Measurements from ENCODE around the gene HMCN2.
"Not testable (repeated sequence)": the region's sequence is repeated elsewhere in the genome, so short reads cannot be mapped to it uniquely, and the experiment has no call there.

HMCN2 gene

GRCh38 chr9:130254747-130255630, 10.6 kb upstream of the HMCN2 start:
- no peaks in the 10 kb centered on the region for H3K4me1 ChIP-seq (ENCODE audit: control insufficient read depth, insufficient read depth, low read length, unreplicated experiment)
- no peak overlapping the region for H3K4me3 ChIP-seq (ENCODE audit: low read depth, low read length)
- H3K79me2 ChIP-seq (ENCODE audit: control insufficient read depth, insufficient read depth, low read length, unreplicated experiment): no peaks in the 10 kb centered on the region
- peaks cover 37% of the 10 kb centered on the region for H3K27me3 ChIP-seq (ENCODE audit: insufficient read depth, low read length)
- H3K27ac ChIP-seq (ENCODE audit: low read depth, low read length): no peak overlapping the region
- H2AFZ ChIP-seq (ENCODE audit: low read length, unreplicated experiment): no peak overlapping the region
- no peaks in the 10 kb centered on the region for H3K36me3 ChIP-seq (ENCODE audit: insufficient read depth, low read length)

- Histone ChIP-seq H3K36me3 (ENCODE audit: insufficient read depth, low read length) (no peaks in the 10 kb centered on the region), H3K27me3 (ENCODE audit: insufficient read depth, low read length) (peaks cover 37% of the 10 kb centered on the region)
Measured at GRCh38 chr9:130255631-130256134, 9.9 kb upstream of the HMCN2 start.

GRCh38 chr9:130256644-130257043, 8.9 kb upstream of the HMCN2 start:
- Histone ChIP-seq H2AFZ (ENCODE audit: low read length, unreplicated experiment) (no peak overlapping the region), H3K27ac (ENCODE audit: low read depth, low read length) (no peak overlapping the region), H3K4me3 (ENCODE audit: low read depth, low read length) (no peak overlapping the region), H3K79me2 (ENCODE audit: control insufficient read depth, insufficient read depth, low read length, unreplicated experiment) (no peaks in the 10 kb centered on the region), H3K36me3 (ENCODE audit: insufficient read depth, low read length) (no peaks in the 10 kb centered on the region), H3K27me3 (ENCODE audit: insufficient read depth, low read length) (peaks cover 40% of the 10 kb centered on the region), H3K4me1 (ENCODE audit: control insufficient read depth, insufficient read depth, low read length, unreplicated experiment) (no peaks in the 10 kb centered on the region)

More at GRCh38 chr9:130255631-130256134, 9.9 kb upstream of the HMCN2 start:
- Histone ChIP-seq H2AFZ (ENCODE audit: low read length, unreplicated experiment) (no peak overlapping the region), H3K27ac (ENCODE audit: low read depth, low read length) (no peak overlapping the region), H3K79me2 (ENCODE audit: control insufficient read depth, insufficient read depth, low read length, unreplicated experiment) (no peaks in the 10 kb centered on the region), H3K4me1 (ENCODE audit: control insufficient read depth, insufficient read depth, low read length, unreplicated experiment) (no peaks in the 10 kb centered on the region), H3K4me3 (ENCODE audit: low read depth, low read length) (no peak overlapping the region)

- H2AFZ ChIP-seq (ENCODE audit: low read length, unreplicated experiment); H3K4me3 ChIP-seq (ENCODE audit: low read depth, low read length); H3K27ac ChIP-seq (ENCODE audit: low read depth, low read length); H3K36me3 ChIP-seq (ENCODE audit: insufficient read depth, low read length); H3K4me1 ChIP-seq (ENCODE audit: control insufficient read depth, insufficient read depth, low read length, unreplicated experiment); H3K79me2 ChIP-seq (ENCODE audit: control insufficient read depth, insufficient read depth, low read length, unreplicated experiment): not testable (repeated sequence)
- peaks cover 53% of the 10 kb centered on the region for H3K27me3 ChIP-seq (ENCODE audit: insufficient read depth, low read length)
Measured at GRCh38 chr9:130258137-130258536, 7.4 kb upstream of the HMCN2 start.

GRCh38 chr9:130259044-130259443, 6.5 kb upstream of the HMCN2 start:
- H3K36me3 ChIP-seq (ENCODE audit: insufficient read depth, low read length): no peaks in the 10 kb centered on the region
- no peak overlapping the region for H3K4me3 ChIP-seq (ENCODE audit: low read depth, low read length)
- H3K27me3 ChIP-seq (ENCODE audit: insufficient read depth, low read length): peaks cover 61% of the 10 kb centered on the region
- no peak overlapping the region for H3K27ac ChIP-seq (ENCODE audit: low read depth, low read length)
- no peaks in the 10 kb centered on the region for H3K4me1 ChIP-seq (ENCODE audit: control insufficient read depth, insufficient read depth, low read length, unreplicated experiment)
- H2AFZ ChIP-seq (ENCODE audit: low read length, unreplicated experiment): no peak overlapping the region
- no peaks in the 10 kb centered on the region for H3K79me2 ChIP-seq (ENCODE audit: control insufficient read depth, insufficient read depth, low read length, unreplicated experiment)

GRCh38 chr9:130260816-130261765, 4.5 kb upstream of the HMCN2 start:
- H3K36me3 ChIP-seq (ENCODE audit: insufficient read depth, low read length): no peaks in the 10 kb centered on the region
- no peaks in the 10 kb centered on the region for H3K79me2 ChIP-seq (ENCODE audit: control insufficient read depth, insufficient read depth, low read length, unreplicated experiment)
- H3K4me1 ChIP-seq (ENCODE audit: control insufficient read depth, insufficient read depth, low read length, unreplicated experiment): no peaks in the 10 kb centered on the region
- no peak overlapping the region for H3K27ac ChIP-seq (ENCODE audit: low read depth, low read length)
- H3K27me3 ChIP-seq (ENCODE audit: insufficient read depth, low read length): peaks cover 82% of the 10 kb centered on the region
- no peak overlapping the region for H3K4me3 ChIP-seq (ENCODE audit: low read depth, low read length)
- no peak overlapping the region for H2AFZ ChIP-seq (ENCODE audit: low read length, unreplicated experiment)

- H3K79me2 ChIP-seq (ENCODE audit: control insufficient read depth, insufficient read depth, low read length, unreplicated experiment): no peaks in the 10 kb centered on the region
- no peak overlapping the region for H2AFZ ChIP-seq (ENCODE audit: low read length, unreplicated experiment)
- H3K27me3 ChIP-seq (ENCODE audit: insufficient read depth, low read length): peaks cover 87% of the 10 kb centered on the region
- H3K36me3 ChIP-seq (ENCODE audit: insufficient read depth, low read length): no peaks in the 10 kb centered on the region
- no peak overlapping the region for H3K27ac ChIP-seq (ENCODE audit: low read depth, low read length)
- H3K4me3 ChIP-seq (ENCODE audit: low read depth, low read length): no peak overlapping the region
- no peaks in the 10 kb centered on the region for H3K4me1 ChIP-seq (ENCODE audit: control insufficient read depth, insufficient read depth, low read length, unreplicated experiment)
Measured at GRCh38 chr9:130262061-130262745, 3.4 kb upstream of the HMCN2 start.

GRCh38 chr9:130262771-130263170, 2.8 kb upstream of the HMCN2 start:
- no peak overlapping the region for H3K4me3 ChIP-seq (ENCODE audit: low read depth, low read length)
- peaks cover 89% of the 10 kb centered on the region for H3K27me3 ChIP-seq (ENCODE audit: insufficient read depth, low read length)
- H3K4me1 ChIP-seq (ENCODE audit: control insufficient read depth, insufficient read depth, low read length, unreplicated experiment): no peaks in the 10 kb centered on the region
- H3K79me2 ChIP-seq (ENCODE audit: control insufficient read depth, insufficient read depth, low read length, unreplicated experiment): no peaks in the 10 kb centered on the region
- H2AFZ ChIP-seq (ENCODE audit: low read length, unreplicated experiment): no peak overlapping the region
- H3K27ac ChIP-seq (ENCODE audit: low read depth, low read length): no peak overlapping the region
- no peaks in the 10 kb centered on the region for H3K36me3 ChIP-seq (ENCODE audit: insufficient read depth, low read length)

GRCh38 chr9:130263601-130264413, 1.8 kb upstream of the HMCN2 start:
- Histone ChIP-seq H3K4me3 (ENCODE audit: low read depth, low read length) (no peak overlapping the region), H3K27me3 (ENCODE audit: insufficient read depth, low read length) (peaks cover 96% of the 10 kb centered on the region), H2AFZ (ENCODE audit: low read length, unreplicated experiment) (no peak overlapping the region), H3K4me1 (ENCODE audit: control insufficient read depth, insufficient read depth, low read length, unreplicated experiment) (no peaks in the 10 kb centered on the region), H3K79me2 (ENCODE audit: control insufficient read depth, insufficient read depth, low read length, unreplicated experiment) (no peaks in the 10 kb centered on the region), H3K27ac (ENCODE audit: low read depth, low read length) (no peak overlapping the region), H3K36me3 (ENCODE audit: insufficient read depth, low read length) (no peaks in the 10 kb centered on the region)
